Keratinocyte (primary cell): Measurements from ENCODE around the gene NATD1.
"Not testable (repeated sequence)": the region's sequence is repeated elsewhere in the genome, so short reads cannot be mapped to it uniquely, and the experiment has no call there.

Source experiments
- CTCF ChIP-seq, 3 experiments: IDR thresholded peaks in 1 of 3; conservative IDR thresholded peaks in 1 of 3; optimal IDR thresholded peaks in 1 of 3; 2 replicates in 2 of 3; 3 replicates in 1 of 3; pipeline versions ENCODE3 to v1.5.1; 2011; ENCODE audit warnings: low read length in 3 of 3, mild to moderate bottlenecking in 3 of 3, moderate library complexity in 2 of 3, control low read depth in 1 of 3, inconsistent platforms in 1 of 3; ENCODE audit not compliant: insufficient read depth in 2 of 3; ENCODE audit errors: extremely low read depth in 1 of 3
- EZH2 ChIP-seq: IDR thresholded peaks from one replicate; pipeline ENCODE4 v1.6.1; 2012; ENCODE audit warnings: inconsistent platforms, mild to moderate bottlenecking, low read length, moderate library complexity

GRCh38 chr17:21192414-21192813 is 60.8 kb downstream of the NATD1 start:
- not testable (repeated sequence) for TF ChIP-seq CTCF (optimal IDR thresholded peaks at IDR 0.05 in 1 of 3, IDR thresholded peaks at IDR 0.05 in 1 of 3, conservative IDR thresholded peaks at IDR 0.05 in 1 of 3; ENCODE audit: extremely low read depth in 1 of 3, insufficient read depth in 2 of 3, low read length in 3 of 3); EZH2
